HepG2 (cell line): ENCODE data around the gene BCL2. TPM values are rescaled to one million over a fixed set of nuclear protein-coding genes. Genes with fewer than 3 reads are reported as not detected.

Experiments used
- ATAC-seq: fragments of 200-7000 bp; cut with Tn5 transposase; 3 replicates; pipeline ENCODE4 v1.9.1; 2020; ENCODE audit warnings: mild to moderate bottlenecking, moderate library complexity
- BruUV-seq: library from RNA; stranded (reverse); fragments of 400-500 nt; replicated peaks from 2 replicates; lab custom pipeline; 2021; lab: Mats Ljungman, UMichigan
- CTCF ChIA-PET: fragments of 300-600 bp; formaldehyde crosslinking; extraction: SDS; loops from one replicate; lab custom pipeline; 2021; ENCODE audit warnings: low total read pairs, inconsistent platforms, low intra/inter-chr PET ratio; lab: Yijun Ruan, JAX
- POLR2A ChIA-PET: fragments of 350-600 bp; sonication (Branson Sonifier 250); formaldehyde crosslinking; loops from one replicate; lab custom pipeline; 2020; ENCODE audit warnings: antibody characterized with exemption, inconsistent platforms; lab: Yijun Ruan, JAX
- DNase-seq: peaks from one replicate; pipeline ENCODE4 v3.0.0-alpha.2; 2015; ENCODE audit warnings: low spot score
- FAIRE-seq: peaks from 3 replicates; lab custom pipeline; 2011; peaks lifted over from hg19 to GRCh38; lab: Jason Lieb, UNC
- H2AFZ ChIP-seq: one replicate; pipeline ENCODE4 v1.6.1; 2011; ENCODE audit warnings: low read length, inconsistent platforms
- H3K27ac ChIP-seq: fragments of 300-600 bp; 3 replicates; pipeline ENCODE4 v1.8.0; 2011; ENCODE audit warnings: mixed run types, mild to moderate bottlenecking, mixed read lengths, low read length, inconsistent platforms; ENCODE audit not compliant: insufficient read depth; ENCODE audit errors: extremely low read length
- H3K27me3 ChIP-seq, 2 experiments: fragments of 200-600 bp in 1 of 2; 2 replicates in 1 of 2; 3 replicates in 1 of 2; pipeline versions ENCODE4 v1.6.0 to v1.8.0; 2011; ENCODE audit warnings: low read length in 2 of 2, mild to moderate bottlenecking in 2 of 2, moderate library complexity in 2 of 2, inconsistent platforms in 1 of 2; ENCODE audit not compliant: insufficient read depth in 2 of 2, control insufficient read depth in 1 of 2
- H3K36me3 ChIP-seq, 2 experiments: fragments of 200-600 bp in 1 of 2; replicated peaks in 1 of 2; 2 replicates in 1 of 2; 3 replicates in 1 of 2; pipeline versions ENCODE4 v1.5.1 to v1.8.0; 2011; ENCODE audit warnings: low read length in 2 of 2, inconsistent platforms in 1 of 2; ENCODE audit not compliant: insufficient read depth in 2 of 2, control insufficient read depth in 1 of 2
- H3K4me1 ChIP-seq: 2 replicates; pipeline ENCODE4 v1.5.1; 2012; ENCODE audit warnings: low read length, inconsistent platforms; ENCODE audit not compliant: insufficient read depth
- H3K4me2 ChIP-seq: 2 replicates; pipeline ENCODE4 v1.6.0; 2011; ENCODE audit warnings: low read depth, low read length, inconsistent platforms
- H3K4me3 ChIP-seq, 3 experiments: fragments of 200-600 bp in 1 of 3; sonication (generic), shearing (Covaris generic) in 1 of 3; replicated peaks in 1 of 3; 2 replicates each; pipeline ENCODE4 v1.5.1; 2011 to 2016; ENCODE audit warnings: low read length in 3 of 3, inconsistent platforms in 2 of 3, low read depth in 2 of 3, mild to moderate bottlenecking in 2 of 3, control low read depth in 1 of 3, mixed read lengths in 1 of 3; ENCODE audit not compliant: insufficient read depth in 1 of 3
- H3K79me2 ChIP-seq: one replicate; pipeline ENCODE4 v1.6.1; 2011; ENCODE audit warnings: low read length, inconsistent platforms; ENCODE audit not compliant: insufficient read depth
- H3K9ac ChIP-seq: 2 replicates; pipeline ENCODE4 v1.6.0; 2011; ENCODE audit warnings: mild to moderate bottlenecking, low read depth, low read length, inconsistent platforms; ENCODE audit not compliant: insufficient read depth
- H3K9me3 ChIP-seq: 2 replicates; pipeline ENCODE4 v1.5.1; 2012; ENCODE audit warnings: mild to moderate bottlenecking, low read length
- H4K20me1 ChIP-seq: 2 replicates; pipeline ENCODE4 v1.6.0; 2011; ENCODE audit warnings: inconsistent platforms, mild to moderate bottlenecking, low read length, moderate library complexity; ENCODE audit not compliant: insufficient read depth
- EHMT2 ChIP-seq: fragments of 200-600 bp; sonication (generic); IDR thresholded peaks from 2 replicates; pipeline ENCODE4 v1.7.0; 2017; ENCODE audit warnings: antibody characterized with exemption, low read depth, low read length, borderline replicate concordance
- FOXK2 ChIP-seq: fragments of 450-650 bp; IDR thresholded peaks from 2 replicates; pipeline ENCODE4 v1.6.1; 2016
- HOXA7 ChIP-seq: sonication (generic); formaldehyde crosslinking; IDR thresholded peaks from 2 replicates; pipeline ENCODE4 v1.8.1; 2022; ENCODE audit warnings: mild to moderate bottlenecking, missing genetic modification reagents, moderate library complexity
- HOXA9 ChIP-seq: sonication (generic); formaldehyde crosslinking; IDR thresholded peaks from 2 replicates; pipeline ENCODE4 v1.8.1; 2022; ENCODE audit warnings: missing genetic modification reagents, mild to moderate bottlenecking, moderate library complexity, borderline replicate concordance
- KDM3A ChIP-seq: IDR thresholded peaks from 2 replicates; pipeline ENCODE4 v1.6.1; 2018; ENCODE audit warnings: low read depth, missing compliant biosample characterization
- KMT2B ChIP-seq: IDR thresholded peaks from 2 replicates; pipeline ENCODE4 v1.6.1; 2016; ENCODE audit warnings: missing genetic modification reagents, missing compliant biosample characterization
- NFKBIZ ChIP-seq: IDR thresholded peaks from 2 replicates; pipeline ENCODE4 v1.6.1; 2018; ENCODE audit warnings: missing genetic modification reagents, missing compliant biosample characterization
- PCBP1 ChIP-seq: fragments of 200-400 bp; formaldehyde crosslinking; IDR thresholded peaks from 2 replicates; pipeline ENCODE4 v1.6.1; 2017; ENCODE audit warnings: mild to moderate bottlenecking, low read depth, low read length, borderline replicate concordance
- PITX1 ChIP-seq: sonication (generic); formaldehyde crosslinking; IDR thresholded peaks from 2 replicates; pipeline ENCODE4 v1.5.1; 2020; ENCODE audit warnings: mild to moderate bottlenecking, missing genetic modification reagents
- PRDM4 ChIP-seq: sonication (generic); formaldehyde crosslinking; IDR thresholded peaks from 2 replicates; pipeline ENCODE4 v1.9.0; 2021; ENCODE audit warnings: missing genetic modification reagents, borderline replicate concordance
- RELA ChIP-seq: sonication (generic); formaldehyde crosslinking; IDR thresholded peaks from 2 replicates; pipeline ENCODE4 v1.4.0; 2020; ENCODE audit warnings: missing genetic modification reagents
- SP5 ChIP-seq: IDR thresholded peaks from 2 replicates; pipeline ENCODE4 v1.6.1; 2016; ENCODE audit warnings: low read depth, borderline replicate concordance
- ZBTB25 ChIP-seq: IDR thresholded peaks from 2 replicates; pipeline ENCODE4 v1.6.1; 2018; ENCODE audit warnings: missing genetic modification reagents
- ZFP36L2 ChIP-seq: sonication (generic); formaldehyde crosslinking; IDR thresholded peaks from 2 replicates; pipeline ENCODE4 v1.4.0; 2020; ENCODE audit warnings: missing genetic modification reagents
- ZNF383 ChIP-seq: sonication (generic); formaldehyde crosslinking; IDR thresholded peaks from 2 replicates; pipeline ENCODE4 v1.4.0; 2020; ENCODE audit warnings: missing genetic modification reagents, mild to moderate bottlenecking, borderline replicate concordance
- ZNF557 ChIP-seq: sonication (generic); formaldehyde crosslinking; IDR thresholded peaks from 2 replicates; pipeline ENCODE4 v1.4.0; 2020; ENCODE audit warnings: missing genetic modification reagents
- WGBS: methylation state at CpG from one replicate; pipeline ENCODE4 v1.1.6; 2017; ENCODE audit warnings: low lambda C conversion rate; 5-methylcytosine and 5-hydroxymethylcytosine counted together
- in situ Hi-C: cut with HindIII; loops from 2 replicates; pipeline ENCODE4 v1.10.0; 2017; ENCODE audit warnings: low pct_unique_long_range_greater_than_20kb; ENCODE audit not compliant: extremely low pct_ligation_motif_present
- intact Hi-C: fragments of 100-400 bp; cut with micrococcal nuclease; formaldehyde crosslinking; loops from one replicate; pipeline ENCODE4 v1.10.0; 2022; ENCODE audit not compliant: unreplicated experiment
- polyA plus RNA-seq, 8 experiments: library from polyadenylated mRNA; depleted of rRNA in 3 of 8; stranded (reverse) in 7 of 8; unstranded in 1 of 8; fragments of >200 nt; fragmentation: Illumina TruSeq in 4 of 8; extraction: Trizol in 4 of 8; gene quantifications; 2 replicates each; pipeline versions ENCODE4 v1.2.1 to v1.2.3, GENCODE V29; 2011 to 2016; ENCODE audit warnings: low read depth in 4 of 8, missing spikeins in 1 of 8, mixed read lengths in 1 of 8; ENCODE audit not compliant: insufficient read depth in 1 of 8
- total RNA-seq, 5 experiments: library from RNA; depleted of rRNA; stranded (reverse); fragments of >200 nt; fragmentation: Illumina TruSeq; extraction: Trizol; gene quantifications; 2 replicates each; pipeline ENCODE4 v1.2.3, GENCODE V29; 2016; ENCODE audit warnings: low read depth in 1 of 5

Gene BCL2
- total and polyA plus RNA-seq, 2 of the 13 experiments (the other 11 are each of a cell fraction or from before 2014, with no cell fraction given) = 0.07 to 0.53 TPM

- TF ChIP-seq NFKBIZ (CRISPR knock-in tag) (no peak), EHMT2 (no peak), ZNF383 (no peak), HOXA9 (no peak), PITX1 (CRISPR knock-in tag) (no peak)
Observed at GRCh38 chr18:63284827-63285733, 34.5 kb downstream of the BCL2 start (continued).

GRCh38 chr18:63284173-63284799 lies 35.3 kb downstream of the BCL2 start:
- intact Hi-C loops = no loop called here
- no peak overlapping the region for H3K27ac ChIP-seq
- H3K9ac ChIP-seq = no peak overlapping the region
- no peak overlapping the region for H2AFZ ChIP-seq
- no TSS peak for BruUV-seq
- ChIA-PET CTCF (no interaction called here), POLR2A (no interaction called here)
- DNase-seq (no peak), FAIRE-seq (no peak)
- H3K79me2 ChIP-seq = no peaks in the 10 kb centered on the region
- H3K4me1 ChIP-seq = no peaks in the 10 kb centered on the region
- WGBS = 42% methylated on average over 5 of the region's 5 CpGs
- TF ChIP-seq ZFP36L2 (CRISPR knock-in tag) = no peak
- no peak for TF ChIP-seq KMT2B (CRISPR knock-in tag)
- no peak for TF ChIP-seq FOXK2
- TF ChIP-seq RELA (CRISPR knock-in tag) = no peak
- TF ChIP-seq PCBP1 = no peak
- no peak for TF ChIP-seq ZBTB25 (CRISPR knock-in tag)
- TF ChIP-seq KDM3A = no peak
- no peak for TF ChIP-seq ZNF557
- no peak for TF ChIP-seq PRDM4 (CRISPR knock-in tag)
- TF ChIP-seq SP5 (CRISPR knock-in tag) = no peak
- no peak for TF ChIP-seq HOXA7
- TF ChIP-seq, all 625 proteins: peak for 0
- peaks cover 0 to 19% of the 10 kb centered on the region in 2 experiments; a peak in 2 of 5 replicates for H3K27me3 ChIP-seq
- ATAC-seq = no peak
- H4K20me1 ChIP-seq = no peaks in the 10 kb centered on the region
- H3K9me3 ChIP-seq = no peaks in the 10 kb centered on the region
- in situ Hi-C loops = no loop called here
- H3K4me3 ChIP-seq = no peak overlapping the region
- no peak overlapping the region for H3K4me2 ChIP-seq
- no peaks in the 10 kb centered on the region for H3K36me3 ChIP-seq
